ENCODE results near the gene CCDC134. TPM values are rescaled to one million over a fixed set of nuclear protein-coding genes. Genes with fewer than 3 reads are reported as not detected.

Gene CCDC134
- total RNA-seq, 2 experiments from 2014 or later = 15.2 to 15.9 TPM

- Mint-ChIP-seq H3K27me3 (no peaks in the 10 kb centered on the region), H3K9me3 (no peaks in the 10 kb centered on the region), H3K36me3 (ENCODE audit: low read depth) (no peaks in the 10 kb centered on the region), H3K4me1 (ENCODE audit: low read depth) (peaks cover 5% of the 10 kb centered on the region), H3K4me3 (no peak overlapping the region), H3K27ac (no peak overlapping the region)
- intact Hi-C loops (cut with micrococcal nuclease) = no loop called here
- ChIA-PET POLR2A (interaction anchor here (1.0 kb wide), 1 partner anchor 29 kb away, joined by 3 read pairs; no protein-coding TSS in a partner anchor), CTCF (interaction anchor here (1.0 to 1.5 kb wide), 3 partner anchors 10 to 73 kb away, joined by 4 to 8 read pairs (median 6); no protein-coding TSS in a partner anchor)
- DNase-seq (no peak), ATAC-seq (no peak)
- TF ChIP-seq CTCF (IDR thresholded peaks at IDR 0.05) = no peak
Measured at GRCh38 chr22:41770715-41771468, 29.6 kb upstream of the CCDC134 start.

GRCh38 chr22:41772198-41772597, 28.3 kb upstream of the CCDC134 start:
- POLR2A ChIA-PET = interaction anchor here (0.6 to 1.4 kb wide), 3 partner anchors 9 to 75 kb away, joined by 4 to 5 read pairs (median 4); no protein-coding TSS in a partner anchor
- ATAC-seq (no peak), DNase-seq (no peak)
- Mint-ChIP-seq H3K36me3 (ENCODE audit: low read depth) (no peaks in the 10 kb centered on the region), H3K4me3 (no peak overlapping the region), H3K27me3 (no peaks in the 10 kb centered on the region), H3K9me3 (no peaks in the 10 kb centered on the region), H3K4me1 (ENCODE audit: low read depth) (peaks cover 8% of the 10 kb centered on the region), H3K27ac (no peak overlapping the region)
- intact Hi-C loops (cut with micrococcal nuclease) = no loop called here
- CTCF ChIA-PET = interaction anchor here (1.1 to 4.0 kb wide), 3 partner anchors 9 to 75 kb away, joined by 3 to 21 read pairs (median 4); no protein-coding TSS in a partner anchor
- no peak for TF ChIP-seq CTCF (IDR thresholded peaks at IDR 0.05)

GRCh38 chr22:41772645-41773044, 27.8 kb upstream of the CCDC134 start:
- peak; percentile 30 for ATAC-seq
- POLR2A ChIA-PET = interaction anchor here (0.9 to 1.4 kb wide), 2 partner anchors 9 to 75 kb away, joined by 4 to 5 read pairs; no protein-coding TSS in a partner anchor
- no peak for TF ChIP-seq CTCF (IDR thresholded peaks at IDR 0.05)

GRCh38 chr22:41775338-41775737, 25.1 kb upstream of the CCDC134 start:
- Mint-ChIP-seq H3K36me3 (ENCODE audit: low read depth) (no peaks in the 10 kb centered on the region), H3K4me3 (no peak overlapping the region), H3K9me3 (no peaks in the 10 kb centered on the region), H3K27me3 (no peaks in the 10 kb centered on the region), H3K4me1 (ENCODE audit: low read depth) (peaks cover 20% of the 10 kb centered on the region), H3K27ac (no peak overlapping the region)
- ChIA-PET POLR2A (interaction anchor here (1.5 kb wide), 1 partner anchor 25 kb away, joined by 4 read pairs; the partner anchor contains the start of gene CCDC134), CTCF (interaction anchor here (2.0 to 4.0 kb wide), 2 partner anchors 29 to 78 kb away, joined by 5 to 21 read pairs; no protein-coding TSS in a partner anchor)
- DNase-seq (no peak), ATAC-seq (no peak)
- TF ChIP-seq CTCF (IDR thresholded peaks at IDR 0.05) = no peak
- intact Hi-C loops (cut with micrococcal nuclease) = no loop called here

More at GRCh38 chr22:41772645-41773044, 27.8 kb upstream of the CCDC134 start:
- intact Hi-C loops (cut with micrococcal nuclease) = no loop called here
- H3K27ac Mint-ChIP-seq = no peak overlapping the region
- no peak for DNase-seq
- CTCF ChIA-PET = interaction anchor here (1.1 to 4.0 kb wide), 3 partner anchors 9 to 75 kb away, joined by 3 to 21 read pairs (median 4); no protein-coding TSS in a partner anchor
- H3K4me1 Mint-ChIP-seq (ENCODE audit: low read depth) = peaks cover 8% of the 10 kb centered on the region
- no peaks in the 10 kb centered on the region for H3K9me3 Mint-ChIP-seq
- no peaks in the 10 kb centered on the region for H3K27me3 Mint-ChIP-seq
- no peak overlapping the region for H3K4me3 Mint-ChIP-seq
- H3K36me3 Mint-ChIP-seq (ENCODE audit: low read depth) = no peaks in the 10 kb centered on the region

GRCh38 chr22:41775976-41776375, 24.5 kb upstream of the CCDC134 start:
- no peak for ATAC-seq
- no peaks in the 10 kb centered on the region for H3K27me3 Mint-ChIP-seq
- no peak for DNase-seq
- CTCF ChIA-PET = interaction anchor here (2.0 to 4.0 kb wide), 2 partner anchors 29 to 79 kb away, joined by 5 to 21 read pairs; no protein-coding TSS in a partner anchor
- no peaks in the 10 kb centered on the region for H3K9me3 Mint-ChIP-seq
- no peak for TF ChIP-seq CTCF (IDR thresholded peaks at IDR 0.05)
- H3K4me3 Mint-ChIP-seq = no peak overlapping the region
- no peaks in the 10 kb centered on the region for H3K36me3 Mint-ChIP-seq (ENCODE audit: low read depth)
- peaks cover 24% of the 10 kb centered on the region for H3K4me1 Mint-ChIP-seq (ENCODE audit: low read depth)
- POLR2A ChIA-PET = interaction anchor here (1.1 kb wide), 1 partner anchor 15 kb away, joined by 3 read pairs; no protein-coding TSS in a partner anchor
- H3K27ac Mint-ChIP-seq = no peak overlapping the region
- intact Hi-C loops (cut with micrococcal nuclease) = no loop called here
